ENCODE measurements around the gene PDLIM1.
"Not testable (repeated sequence)": the region's sequence is repeated elsewhere in the genome, so short reads cannot be mapped to it uniquely, and the experiment has no call there.

Gene PDLIM1

GRCh38 chr10:95233377-95234034 lies 57.3 kb downstream of the PDLIM1 start:
- H3F3A ChIP-seq (ENCODE audit: insufficient read depth) = peaks cover 5% of the 10 kb centered on the region
- no peak overlapping the region for H2AFZ ChIP-seq (ENCODE audit: low read depth, low read length, severe bottlenecking)
- H3K4me2 ChIP-seq (ENCODE audit: low read depth, low read length, poor library complexity, severe bottlenecking) = no peak overlapping the region
- no peaks in the 10 kb centered on the region for H4K20me1 ChIP-seq (ENCODE audit: low read depth, low read length)
- H3K27ac ChIP-seq (ENCODE audit: low read depth, low read length) = no peak overlapping the region
- no peak for TF ChIP-seq EZH2phosphoT487 (conservative IDR thresholded peaks at IDR 0.05; ENCODE audit: low read length)
- no peak for TF ChIP-seq CTCF (IDR thresholded peaks at IDR 0.05; ENCODE audit: insufficient read depth, low read length, poor library complexity, severe bottlenecking)
- H3K4me3 ChIP-seq (ENCODE audit: insufficient read depth, low read length, poor library complexity, severe bottlenecking) = no peak overlapping the region
- no peaks in the 10 kb centered on the region for H3K36me3 ChIP-seq (ENCODE audit: low read length)
- no peaks in the 10 kb centered on the region for H3K79me2 ChIP-seq (ENCODE audit: insufficient read depth, low read length)
- H3K9ac ChIP-seq (ENCODE audit: low read length) = no peak overlapping the region
- H3K27me3 ChIP-seq (ENCODE audit: low read length) = no peaks in the 10 kb centered on the region
- H3K9me2 ChIP-seq (replicated peaks; ENCODE audit: insufficient read depth, low read length) = no peaks in the 10 kb centered on the region
- H3K9me3 ChIP-seq (ENCODE audit: insufficient read depth, low read length) = no peaks in the 10 kb centered on the region

GRCh38 chr10:95230677-95231586 lies 59.9 kb downstream of the PDLIM1 start:
- H3K4me2 ChIP-seq (ENCODE audit: low read depth, low read length, poor library complexity, severe bottlenecking); H3K36me3 ChIP-seq (ENCODE audit: low read length); H4K20me1 ChIP-seq (ENCODE audit: low read depth, low read length); H3K9me3 ChIP-seq (ENCODE audit: insufficient read depth, low read length); H3K4me3 ChIP-seq (ENCODE audit: insufficient read depth, low read length, poor library complexity, severe bottlenecking); H3F3A ChIP-seq (ENCODE audit: insufficient read depth); H3K27me3 ChIP-seq (ENCODE audit: low read length); H3K27ac ChIP-seq (ENCODE audit: low read depth, low read length); H2AFZ ChIP-seq (ENCODE audit: low read depth, low read length, severe bottlenecking); H3K79me2 ChIP-seq (ENCODE audit: insufficient read depth, low read length); H3K9ac ChIP-seq (ENCODE audit: low read length); H3K9me2 ChIP-seq (replicated peaks; ENCODE audit: insufficient read depth, low read length): not testable (repeated sequence)

GRCh38 chr10:95229724-95230627 lies 60.8 kb downstream of the PDLIM1 start:
- Histone ChIP-seq H3K4me3 (ENCODE audit: insufficient read depth, low read length, poor library complexity, severe bottlenecking) (no peak overlapping the region), H3K27ac (ENCODE audit: low read depth, low read length) (no peak overlapping the region), H2AFZ (ENCODE audit: low read depth, low read length, severe bottlenecking) (no peak overlapping the region), H3K27me3 (ENCODE audit: low read length) (no peaks in the 10 kb centered on the region), H3K4me2 (ENCODE audit: low read depth, low read length, poor library complexity, severe bottlenecking) (no peak overlapping the region), H3F3A (ENCODE audit: insufficient read depth) (no peaks in the 10 kb centered on the region), H4K20me1 (ENCODE audit: low read depth, low read length) (no peaks in the 10 kb centered on the region), H3K9me3 (ENCODE audit: insufficient read depth, low read length) (no peaks in the 10 kb centered on the region), H3K9me2 (replicated peaks; ENCODE audit: insufficient read depth, low read length) (no peaks in the 10 kb centered on the region), H3K79me2 (ENCODE audit: insufficient read depth, low read length) (no peaks in the 10 kb centered on the region), H3K9ac (ENCODE audit: low read length) (no peak overlapping the region), H3K36me3 (ENCODE audit: low read length) (no peaks in the 10 kb centered on the region)
- TF ChIP-seq EZH2phosphoT487 (conservative IDR thresholded peaks at IDR 0.05; ENCODE audit: low read length) = no peak
- TF ChIP-seq CTCF (IDR thresholded peaks at IDR 0.05; ENCODE audit: insufficient read depth, low read length, poor library complexity, severe bottlenecking) = no peak

GRCh38 chr10:95228934-95229723 lies 61.7 kb downstream of the PDLIM1 start:
- H3K79me2 ChIP-seq (ENCODE audit: insufficient read depth, low read length); H3K27me3 ChIP-seq (ENCODE audit: low read length); H3K4me3 ChIP-seq (ENCODE audit: insufficient read depth, low read length, poor library complexity, severe bottlenecking); H3K9me3 ChIP-seq (ENCODE audit: insufficient read depth, low read length); H3K36me3 ChIP-seq (ENCODE audit: low read length); H2AFZ ChIP-seq (ENCODE audit: low read depth, low read length, severe bottlenecking); H3K27ac ChIP-seq (ENCODE audit: low read depth, low read length); H4K20me1 ChIP-seq (ENCODE audit: low read depth, low read length); H3K9ac ChIP-seq (ENCODE audit: low read length); H3K9me2 ChIP-seq (replicated peaks; ENCODE audit: insufficient read depth, low read length); H3F3A ChIP-seq (ENCODE audit: insufficient read depth); H3K4me2 ChIP-seq (ENCODE audit: low read depth, low read length, poor library complexity, severe bottlenecking): not testable (repeated sequence)
